ENCODE results near the gene CAMSAP3.

The CAMSAP3 gene, protein sequence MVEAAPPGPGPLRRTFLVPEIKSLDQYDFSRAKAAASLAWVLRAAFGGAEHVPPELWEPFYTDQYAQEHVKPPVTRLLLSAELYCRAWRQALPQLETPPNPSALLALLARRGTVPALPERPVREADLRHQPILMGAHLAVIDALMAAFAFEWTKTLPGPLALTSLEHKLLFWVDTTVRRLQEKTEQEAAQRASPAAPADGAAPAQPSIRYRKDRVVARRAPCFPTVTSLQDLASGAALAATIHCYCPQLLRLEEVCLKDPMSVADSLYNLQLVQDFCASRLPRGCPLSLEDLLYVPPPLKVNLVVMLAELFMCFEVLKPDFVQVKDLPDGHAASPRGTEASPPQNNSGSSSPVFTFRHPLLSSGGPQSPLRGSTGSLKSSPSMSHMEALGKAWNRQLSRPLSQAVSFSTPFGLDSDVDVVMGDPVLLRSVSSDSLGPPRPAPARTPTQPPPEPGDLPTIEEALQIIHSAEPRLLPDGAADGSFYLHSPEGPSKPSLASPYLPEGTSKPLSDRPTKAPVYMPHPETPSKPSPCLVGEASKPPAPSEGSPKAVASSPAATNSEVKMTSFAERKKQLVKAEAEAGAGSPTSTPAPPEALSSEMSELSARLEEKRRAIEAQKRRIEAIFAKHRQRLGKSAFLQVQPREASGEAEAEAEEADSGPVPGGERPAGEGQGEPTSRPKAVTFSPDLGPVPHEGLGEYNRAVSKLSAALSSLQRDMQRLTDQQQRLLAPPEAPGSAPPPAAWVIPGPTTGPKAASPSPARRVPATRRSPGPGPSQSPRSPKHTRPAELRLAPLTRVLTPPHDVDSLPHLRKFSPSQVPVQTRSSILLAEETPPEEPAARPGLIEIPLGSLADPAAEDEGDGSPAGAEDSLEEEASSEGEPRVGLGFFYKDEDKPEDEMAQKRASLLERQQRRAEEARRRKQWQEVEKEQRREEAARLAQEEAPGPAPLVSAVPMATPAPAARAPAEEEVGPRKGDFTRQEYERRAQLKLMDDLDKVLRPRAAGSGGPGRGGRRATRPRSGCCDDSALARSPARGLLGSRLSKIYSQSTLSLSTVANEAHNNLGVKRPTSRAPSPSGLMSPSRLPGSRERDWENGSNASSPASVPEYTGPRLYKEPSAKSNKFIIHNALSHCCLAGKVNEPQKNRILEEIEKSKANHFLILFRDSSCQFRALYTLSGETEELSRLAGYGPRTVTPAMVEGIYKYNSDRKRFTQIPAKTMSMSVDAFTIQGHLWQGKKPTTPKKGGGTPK

DNA sequence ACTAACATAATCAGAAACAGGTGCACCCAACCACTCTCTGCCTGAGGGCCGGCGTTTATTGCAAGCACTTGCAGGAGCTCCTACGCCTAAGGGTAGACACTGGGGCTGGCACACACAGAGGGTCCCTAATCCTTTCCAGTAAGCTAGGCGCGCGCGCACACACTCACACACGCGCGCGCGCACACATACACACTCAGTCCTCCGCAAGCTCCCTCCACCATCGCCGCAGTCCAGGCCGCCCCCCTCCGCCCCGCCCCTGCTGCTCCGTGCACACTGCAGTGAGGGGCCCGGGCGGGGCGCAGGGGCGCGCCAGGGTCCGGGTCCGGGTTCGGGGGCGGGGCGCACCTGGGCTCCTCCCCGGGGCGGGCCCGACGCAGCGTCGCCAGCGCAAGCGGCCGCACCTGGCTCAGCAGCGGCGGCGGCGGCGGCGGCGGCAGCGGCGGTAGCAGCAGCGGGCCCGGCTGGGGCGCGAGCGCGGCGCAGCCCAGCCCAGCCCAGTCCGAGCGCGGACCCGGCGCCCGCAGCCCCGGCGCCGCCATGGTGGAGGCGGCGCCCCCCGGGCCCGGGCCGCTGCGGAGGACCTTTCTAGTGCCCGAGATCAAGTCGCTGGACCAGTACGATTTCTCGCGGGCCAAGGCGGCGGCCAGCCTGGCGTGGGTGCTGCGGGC, at the start of gene CAMSAP3:
TSS of gene CAMSAP3 (plus strand) at position 398 of the 668 bp plus-strand sequence. CDS start at position 538, 140 bp downstream.
- peak; percentile 74 for DNase-seq

DNA sequence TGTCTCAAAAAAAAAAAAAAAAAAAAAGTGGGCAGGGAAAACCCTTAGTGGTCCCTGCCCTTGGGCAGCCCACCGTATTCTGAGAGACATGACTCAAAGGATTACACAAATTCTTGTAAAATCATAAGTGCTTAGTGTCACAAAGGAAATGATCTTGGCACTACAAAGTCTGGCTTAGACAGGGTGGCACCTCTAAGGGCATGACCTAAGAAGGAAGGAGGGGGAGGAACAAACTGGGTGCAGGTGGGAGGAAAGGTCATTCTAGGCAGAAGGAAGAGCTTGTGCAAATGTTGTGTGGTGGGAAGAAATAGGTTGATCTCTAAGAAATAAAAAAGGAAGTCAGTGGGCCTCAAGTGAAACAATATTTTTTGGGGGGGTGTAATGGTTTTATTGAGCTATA, 49.8 kb upstream of the CAMSAP3 start:
- DNase-seq = no peak

DNA sequence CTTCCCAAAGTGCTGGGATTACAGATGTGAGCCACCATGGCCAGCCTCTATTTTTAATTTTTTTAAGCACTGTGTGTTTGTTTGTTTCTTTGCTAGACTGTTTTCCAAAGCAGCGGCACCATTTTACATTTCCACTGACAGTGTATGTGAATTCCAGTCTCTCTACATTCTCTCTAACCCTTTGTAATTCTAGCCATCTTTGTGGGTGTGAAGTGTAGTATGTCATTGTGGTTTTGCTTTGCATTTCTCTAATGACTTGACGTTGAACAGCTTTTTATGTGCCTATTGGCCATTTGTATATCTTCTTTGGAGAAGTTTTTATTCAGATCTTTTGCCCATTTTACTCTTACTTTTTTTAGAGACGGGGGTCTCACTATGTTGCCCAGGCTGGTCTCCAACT, 48.5 kb upstream of the CAMSAP3 start:
- DNase-seq = no peak

DNA sequence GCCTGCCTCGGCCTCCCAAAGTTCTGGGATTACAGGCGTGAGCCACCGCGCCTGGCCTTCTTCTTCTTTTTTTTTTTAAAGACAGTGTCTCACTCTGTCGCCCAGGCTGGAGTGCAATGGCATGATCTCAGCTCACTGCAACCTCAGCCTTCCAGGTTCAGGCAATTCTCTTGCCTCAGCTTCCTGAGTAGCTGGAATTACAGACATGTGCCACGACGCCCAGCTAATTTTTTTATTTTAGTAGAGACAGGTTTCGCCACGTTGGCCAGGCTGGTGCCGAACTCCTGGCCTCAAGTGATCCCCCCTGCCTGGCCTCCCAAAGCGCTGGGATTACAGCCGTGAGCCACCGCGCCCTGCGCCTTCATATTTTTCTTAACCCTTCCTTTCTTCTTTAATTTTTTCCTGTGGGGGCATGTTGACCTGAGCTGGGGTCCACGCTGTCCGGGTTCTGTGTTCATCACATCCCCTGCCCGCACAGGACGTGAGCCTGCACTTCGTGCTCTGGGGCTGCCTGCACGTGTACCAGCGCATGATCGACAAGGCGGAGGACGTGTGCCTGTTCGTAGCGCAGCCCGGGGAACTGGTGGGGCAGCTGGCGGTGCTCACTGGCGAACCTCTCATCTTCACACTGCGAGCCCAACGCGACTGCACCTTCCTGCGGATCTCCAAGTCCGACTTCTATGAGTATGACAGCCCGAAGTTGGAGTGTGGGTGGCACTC, 46.1 kb upstream of the CAMSAP3 start:
- no peak for DNase-seq

DNA sequence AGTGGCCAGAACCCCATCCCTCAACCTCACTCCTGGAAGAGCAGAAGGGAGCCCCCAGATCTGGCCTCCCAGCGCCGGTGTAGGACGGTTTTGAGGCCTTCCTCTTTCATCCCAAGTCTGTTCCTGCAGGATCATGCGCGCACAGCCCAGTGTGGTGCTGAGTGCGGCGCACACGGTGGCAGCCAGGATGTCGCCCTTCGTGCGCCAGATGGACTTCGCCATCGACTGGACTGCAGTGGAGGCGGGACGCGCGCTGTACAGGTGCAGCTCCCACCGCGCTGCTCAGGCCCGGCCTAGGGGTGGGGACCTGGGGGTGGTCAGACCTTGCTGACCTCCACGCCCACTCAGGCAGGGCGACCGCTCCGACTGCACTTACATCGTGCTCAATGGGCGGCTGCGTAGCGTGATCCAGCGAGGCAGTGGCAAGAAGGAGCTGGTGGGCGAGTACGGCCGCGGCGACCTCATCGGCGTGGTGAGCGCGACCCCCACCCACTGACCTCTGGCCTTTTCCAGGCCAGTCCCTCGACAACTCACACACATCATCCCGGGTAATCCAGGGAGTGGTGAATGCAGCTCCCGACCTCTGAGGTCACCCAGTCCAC, 45.4 kb upstream of the CAMSAP3 start:
- DNase-seq = no peak

DNA sequence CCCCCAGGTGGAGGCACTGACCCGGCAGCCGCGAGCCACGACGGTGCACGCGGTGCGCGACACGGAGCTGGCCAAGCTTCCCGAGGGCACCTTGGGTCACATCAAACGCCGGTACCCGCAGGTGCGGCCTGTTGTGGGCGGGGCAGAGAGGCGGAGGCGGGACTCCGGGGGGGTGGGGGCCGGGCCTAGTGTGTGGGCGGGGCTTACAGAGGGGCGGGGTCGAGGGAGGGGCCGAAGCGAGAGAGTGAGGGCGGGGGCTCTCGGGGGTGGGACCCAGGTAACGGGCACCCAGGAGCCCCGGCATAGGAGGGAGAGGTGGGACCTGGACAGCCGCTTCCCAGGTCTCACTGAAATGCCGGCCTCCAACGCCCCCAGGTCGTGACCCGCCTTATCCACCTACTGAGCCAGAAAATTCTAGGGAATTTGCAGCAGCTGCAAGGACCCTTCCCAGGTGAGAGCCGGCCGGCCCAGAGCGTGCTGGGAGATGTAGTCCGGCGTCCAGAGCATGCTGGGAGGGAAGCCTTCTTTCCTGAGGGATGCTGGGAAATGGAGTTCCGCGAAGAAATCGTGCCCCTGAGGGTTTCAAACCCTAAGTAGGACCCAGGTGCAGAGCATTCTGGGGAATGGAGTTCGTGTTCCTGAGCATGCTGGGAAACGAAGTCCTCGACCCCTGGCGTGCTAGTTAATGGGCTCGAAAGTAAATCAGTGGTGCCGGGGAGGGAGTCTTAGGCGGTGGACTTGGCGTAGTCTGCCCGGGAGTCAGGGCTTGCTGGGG, 44.5 kb upstream of the CAMSAP3 start:
- peak; percentile 65 for DNase-seq

DNA sequence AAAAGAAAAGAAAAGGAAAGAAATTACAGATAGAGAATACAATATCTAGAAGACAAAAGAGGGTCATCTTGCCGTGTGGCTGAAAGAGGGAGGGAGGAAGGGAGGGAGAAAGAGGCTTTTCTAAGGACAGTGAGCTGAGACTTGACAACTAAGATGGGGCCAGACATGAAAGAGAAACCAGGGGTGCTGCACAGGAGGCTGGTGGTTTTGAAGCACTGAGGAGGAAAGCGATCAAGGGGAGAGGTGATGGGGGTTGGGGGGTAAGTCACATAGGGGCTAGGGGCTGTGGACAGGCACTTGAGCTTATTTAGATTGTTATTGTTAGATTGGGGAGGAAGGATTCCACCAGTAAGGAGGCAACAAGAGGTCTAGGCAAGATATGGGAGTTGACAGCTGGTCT, 42.9 kb upstream of the CAMSAP3 start:
- no peak for DNase-seq

DNA sequence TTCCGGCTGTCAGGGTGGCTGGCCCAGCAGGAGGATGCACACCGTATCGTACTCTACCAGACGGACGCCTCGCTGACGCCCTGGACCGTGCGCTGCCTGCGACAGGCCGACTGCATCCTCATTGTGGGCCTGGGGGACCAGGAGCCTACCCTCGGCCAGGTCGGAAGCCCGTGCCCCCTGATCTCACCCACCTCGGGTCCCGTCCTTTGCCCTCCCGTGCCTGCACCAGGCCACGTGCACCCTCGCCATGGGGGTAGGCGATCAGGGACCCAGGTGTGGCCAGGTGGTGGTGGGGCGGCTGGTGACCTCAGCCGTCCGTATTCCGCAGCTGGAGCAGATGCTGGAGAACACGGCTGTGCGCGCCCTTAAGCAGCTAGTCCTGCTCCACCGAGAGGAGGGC, 41.1 kb upstream of the CAMSAP3 start:
- DNase-seq = no peak

DNA sequence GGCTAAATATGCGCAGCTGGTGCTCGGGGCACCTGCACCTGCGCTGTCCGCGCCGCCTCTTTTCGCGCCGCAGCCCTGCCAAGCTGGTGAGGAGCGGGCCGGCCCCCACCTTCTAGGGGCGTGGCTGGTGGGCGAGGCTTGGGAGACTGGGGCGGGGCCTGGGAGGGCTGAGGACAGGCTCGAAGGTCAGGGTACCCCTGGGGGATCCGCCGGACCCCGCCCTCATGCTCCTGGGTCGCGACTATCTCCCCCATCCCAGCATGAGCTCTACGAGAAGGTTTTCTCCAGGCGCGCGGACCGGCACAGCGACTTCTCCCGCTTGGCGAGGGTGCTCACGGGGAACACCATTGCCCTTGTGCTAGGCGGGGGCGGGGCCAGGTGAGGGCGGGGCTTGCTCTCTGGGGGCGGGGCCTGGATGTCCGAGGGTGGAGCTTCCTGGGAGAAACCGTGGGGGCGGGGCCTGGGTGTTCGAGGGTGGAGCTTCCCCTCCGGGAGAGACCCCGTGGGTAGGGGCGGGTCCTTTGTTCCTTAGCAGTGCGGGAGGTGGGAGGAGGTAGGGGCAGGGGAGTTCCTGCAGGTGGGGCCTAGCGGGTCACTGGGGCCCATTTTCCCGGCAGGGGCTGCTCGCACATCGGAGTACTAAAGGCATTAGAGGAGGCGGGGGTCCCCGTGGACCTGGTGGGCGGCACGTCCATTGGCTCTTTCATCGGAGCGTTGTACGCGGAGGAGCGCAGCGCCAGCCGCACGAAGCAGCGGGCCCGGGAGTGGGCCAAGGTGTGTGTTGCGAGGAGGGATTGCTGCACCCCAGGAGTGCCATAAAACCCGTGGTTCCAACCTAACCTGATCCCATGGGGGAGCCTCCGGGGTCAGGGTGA, 40.4 kb upstream of the CAMSAP3 start:
- DNase-seq = no peak

DNA sequence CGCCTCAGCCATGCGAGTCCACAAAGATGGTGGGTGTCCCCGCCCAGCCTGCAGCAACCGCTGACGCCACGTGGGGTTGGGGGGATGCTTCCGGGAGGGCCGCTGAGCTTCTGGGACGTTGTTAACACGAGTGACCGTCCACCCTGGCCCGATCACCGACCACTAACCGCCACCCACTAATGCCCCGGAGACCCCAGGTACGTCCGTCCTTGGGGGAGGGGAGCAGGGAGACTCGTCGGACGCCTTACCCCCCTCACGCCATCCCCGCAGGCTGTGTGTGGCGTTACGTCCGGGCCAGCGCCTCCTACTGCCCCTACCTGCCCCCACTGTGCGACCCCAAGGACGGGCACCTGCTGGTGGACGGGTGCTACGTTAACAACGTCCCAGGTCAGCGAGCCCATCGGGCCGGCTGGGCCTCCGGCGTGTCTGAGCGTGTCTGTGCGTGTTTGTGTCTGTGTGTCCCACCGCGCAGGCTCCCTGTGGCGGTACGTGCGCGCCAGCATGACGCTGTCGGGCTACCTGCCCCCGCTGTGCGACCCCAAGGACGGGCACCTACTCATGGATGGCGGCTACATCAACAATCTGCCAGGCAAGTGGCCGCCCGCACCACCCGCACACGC, 38.9 kb upstream of the CAMSAP3 start:
- no peak for DNase-seq

DNA sequence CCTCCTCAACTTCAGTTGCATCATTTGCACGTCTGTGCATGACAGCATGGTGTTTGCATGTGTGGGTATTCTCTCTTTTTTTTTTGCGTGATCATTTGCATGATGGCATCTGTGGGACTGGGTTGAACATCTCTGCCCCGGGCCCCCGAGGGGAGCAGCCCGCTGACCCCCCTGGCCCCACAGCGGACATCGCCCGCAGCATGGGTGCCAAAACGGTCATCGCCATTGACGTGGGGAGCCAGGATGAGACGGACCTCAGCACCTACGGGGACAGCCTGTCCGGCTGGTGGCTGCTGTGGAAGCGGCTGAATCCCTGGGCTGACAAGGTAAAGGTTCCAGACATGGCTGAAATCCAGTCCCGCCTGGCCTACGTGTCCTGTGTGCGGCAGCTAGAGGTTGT, 37.0 kb upstream of the CAMSAP3 start:
- no peak for DNase-seq

DNA sequence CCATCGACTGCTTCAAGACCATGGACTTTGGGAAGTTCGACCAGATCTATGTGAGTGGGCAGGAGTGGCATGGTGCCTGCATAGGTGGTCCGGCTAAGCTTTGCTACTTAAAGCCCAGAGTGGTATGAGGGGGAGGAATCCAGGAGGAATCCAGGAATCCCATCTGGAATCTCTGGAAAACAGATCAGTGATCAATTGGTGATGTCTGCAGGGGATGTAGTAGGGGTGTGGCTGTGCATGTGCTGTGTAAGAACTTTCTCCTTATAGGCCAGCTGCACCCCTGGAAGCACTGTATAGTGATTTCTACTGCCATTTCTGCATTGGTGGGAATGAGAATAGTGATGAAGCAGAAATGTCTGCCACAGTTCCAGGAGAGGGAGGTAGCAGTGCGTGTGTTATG, 36.6 kb upstream of the CAMSAP3 start:
- no peak for DNase-seq

DNA sequence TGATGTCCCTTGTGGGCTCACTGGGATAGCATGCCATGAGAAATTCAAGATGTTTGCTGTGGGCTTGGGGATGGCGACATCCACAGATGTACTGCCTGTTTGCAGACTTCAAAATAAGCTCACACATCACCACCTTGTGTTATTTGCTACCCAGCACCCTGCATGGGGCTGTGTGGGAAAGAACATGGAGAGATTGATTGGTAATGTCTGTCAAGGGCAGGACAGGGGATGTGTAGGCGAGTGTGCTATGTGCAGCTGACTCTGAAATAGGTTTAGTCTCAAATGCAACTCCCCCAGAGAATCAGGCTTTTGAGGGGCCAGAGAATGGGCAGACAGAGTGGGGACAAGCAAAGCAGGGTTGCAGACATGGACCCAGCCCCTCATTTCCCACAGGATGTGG, 35.4 kb upstream of the CAMSAP3 start:
- no peak for DNase-seq

DNA sequence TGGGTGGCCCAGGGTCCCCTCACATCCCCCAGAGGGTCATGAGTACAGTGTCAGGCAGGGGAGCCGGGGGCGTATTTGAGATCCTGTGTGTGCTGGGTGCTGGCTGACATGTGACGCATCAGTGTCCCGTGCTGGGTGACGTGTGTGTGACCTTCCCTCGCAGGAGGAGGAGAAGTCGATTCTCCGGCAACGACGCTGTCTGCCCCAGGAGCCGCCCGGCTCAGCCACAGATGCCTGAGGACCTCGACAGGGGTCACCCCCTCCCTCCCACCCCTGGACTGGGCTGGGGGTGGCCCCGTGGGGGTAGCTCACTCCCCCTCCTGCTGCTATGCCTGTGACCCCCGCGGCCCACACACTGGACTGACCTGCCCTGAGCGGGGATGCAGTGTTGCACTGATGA, 34.3 kb upstream of the CAMSAP3 start:
- DNase-seq = no peak

DNA sequence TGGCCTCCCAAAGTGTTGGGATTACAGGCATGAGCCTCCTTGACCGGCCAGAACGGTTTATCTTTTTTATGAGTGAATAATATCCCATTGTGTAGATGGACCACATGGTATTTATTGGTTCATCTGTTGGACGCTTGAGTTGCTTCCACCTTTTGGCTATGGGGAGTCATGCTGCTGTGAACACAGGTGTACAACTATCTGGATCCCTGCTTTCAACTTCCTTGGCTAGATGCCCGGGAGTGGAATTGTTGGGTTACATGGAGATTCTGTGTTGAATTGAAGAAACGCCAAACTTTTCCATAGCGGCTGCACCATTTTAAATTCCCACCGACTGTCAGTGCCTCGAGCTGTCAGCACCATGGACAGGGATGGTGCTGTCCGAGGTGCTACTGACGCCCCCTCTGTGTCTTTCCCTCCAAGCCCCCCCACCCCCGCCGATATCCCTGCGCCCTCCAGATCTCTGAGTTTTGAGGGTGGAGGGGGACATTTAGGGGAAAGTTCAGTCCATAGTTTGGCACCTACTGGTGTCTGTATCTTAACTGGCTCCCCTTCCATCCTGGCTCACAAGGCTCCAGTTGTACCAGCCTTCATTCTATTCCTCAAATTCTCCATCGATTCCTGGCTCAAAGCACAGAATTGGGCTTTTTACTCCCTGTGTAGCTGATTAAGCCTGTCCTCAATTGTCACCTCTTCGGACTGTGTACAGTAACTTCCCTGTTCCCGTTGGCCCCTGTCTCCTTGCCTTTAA, 32.8 kb upstream of the CAMSAP3 start:
- DNase-seq = no peak

DNA sequence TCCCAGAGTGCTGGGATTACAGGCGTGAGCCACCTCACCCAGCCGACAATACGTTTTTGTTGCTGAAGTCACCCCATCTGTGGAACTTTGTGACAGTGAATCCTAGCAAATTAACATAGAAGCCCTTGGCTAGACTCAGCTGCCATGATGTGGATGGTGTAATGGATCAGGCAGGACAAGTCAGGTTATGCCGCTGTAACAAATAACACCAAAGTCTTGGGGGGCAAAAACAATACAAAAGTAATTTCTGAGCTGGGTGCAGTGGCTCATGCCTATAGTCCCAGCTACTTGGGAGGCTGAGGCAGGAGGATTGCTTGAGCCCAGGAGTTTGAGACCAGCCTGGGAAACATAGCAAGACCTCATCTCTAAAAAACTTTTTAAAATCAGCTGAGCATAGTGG, 30.8 kb upstream of the CAMSAP3 start:
- no peak for DNase-seq

DNA sequence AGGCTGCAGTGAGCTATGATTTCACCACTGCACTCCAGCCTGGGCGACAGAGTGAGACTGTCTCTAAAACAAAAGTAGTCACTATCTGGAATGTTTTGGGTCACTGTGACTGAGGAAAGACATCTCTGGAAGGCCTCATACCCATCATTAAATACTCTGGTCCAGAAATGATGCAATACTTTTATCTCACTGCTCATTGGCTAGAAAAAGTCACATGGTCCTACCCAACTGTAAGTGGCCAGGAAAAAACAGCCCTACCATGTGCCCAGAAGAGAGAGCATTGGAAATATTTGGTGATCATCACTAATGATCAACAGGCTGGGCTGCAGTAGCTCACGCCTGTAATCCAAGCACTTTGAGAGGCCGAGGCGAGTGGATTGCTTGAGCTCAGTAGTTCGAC, 30.3 kb upstream of the CAMSAP3 start:
- DNase-seq = no peak

DNA sequence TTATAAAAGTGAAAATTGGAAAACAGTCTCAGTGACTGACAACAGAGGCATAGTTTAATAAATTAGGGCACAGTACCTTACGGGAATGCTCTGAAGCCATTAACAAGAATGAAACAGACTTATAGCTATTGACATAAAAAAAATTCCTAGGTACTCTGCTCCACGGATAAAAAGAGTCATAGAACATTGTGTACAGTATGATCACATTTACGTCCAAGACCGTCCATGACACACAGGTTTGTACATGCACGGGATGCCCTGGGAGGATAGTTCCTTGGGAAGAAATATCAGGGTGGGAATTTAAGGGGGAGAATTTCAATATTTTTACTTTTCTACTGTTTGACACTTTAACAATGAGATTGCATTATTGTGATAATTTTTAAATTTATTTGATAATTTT, 24.9 kb upstream of the CAMSAP3 start:
- DNase-seq = no peak
